Heart right ventricle (tissue), 16 donors: ENCODE results near the gene DNAH6. TPM values are rescaled to one million over a fixed set of nuclear protein-coding genes. Genes with fewer than 3 reads are reported as not detected.

Source experiments
- ATAC-seq, 8 donors: fragments of 200-7000 bp; cut with Tn5 transposase; one replicate each; pipeline ENCODE4 v1.9.1; 2020; ENCODE audit warnings: mild to moderate bottlenecking in 8 of 8, moderate library complexity in 8 of 8, moderate number of reproducible peaks in 1 of 8
- DNase-seq, 2 donors: peaks; one replicate each; pipeline ENCODE4 v3.0.0-alpha.2; 2020
- H3K27ac ChIP-seq, 10 donors: fragments of 200-600 bp; sonication (generic) in 2 of 10; one replicate each; pipeline versions ENCODE4 v1.5.0 to v1.8.0; 2020 to 2022; ENCODE audit warnings: mild to moderate bottlenecking in 3 of 10
- H3K27me3 ChIP-seq, 7 donors: fragments of 200-600 bp; one replicate each; pipeline ENCODE4 v1.8.0; 2021 to 2022; ENCODE audit warnings: mild to moderate bottlenecking in 2 of 7
- H3K36me3 ChIP-seq, 9 donors: fragments of 200-600 bp; sonication (generic) in 1 of 9; one replicate each; pipeline versions ENCODE4 v1.5.0 to v1.8.0; 2020 to 2022; ENCODE audit warnings: mild to moderate bottlenecking in 2 of 9
- H3K4me1 ChIP-seq, 9 donors: fragments of 200-600 bp; sonication (generic) in 1 of 9; one replicate each; pipeline versions ENCODE4 v1.5.0 to v1.8.0; 2020 to 2022; ENCODE audit warnings: mild to moderate bottlenecking in 4 of 9
- H3K4me3 ChIP-seq, 10 donors: fragments of 200-600 bp; sonication (generic) in 2 of 10; one replicate each; pipeline versions ENCODE4 v1.5.0 to v1.8.0; 2020 to 2022; ENCODE audit warnings: mild to moderate bottlenecking in 7 of 10, moderate library complexity in 2 of 10
- H3K9me3 ChIP-seq, 11 donors: fragments of 200-600 bp in 10 of 11; sonication (generic) in 2 of 11; one replicate each; pipeline versions ENCODE4 v1.5.0 to v1.8.0; 2013 to 2022; ENCODE audit warnings: mild to moderate bottlenecking in 2 of 11, control low read depth in 1 of 11, moderate library complexity in 1 of 11
- CTCF ChIP-seq, 9 donors: fragments of 200-600 bp; sonication (generic) in 2 of 9; IDR thresholded peaks; one replicate each; pipeline versions ENCODE4 v1.5.0 to v1.8.0; 2021 to 2022; ENCODE audit warnings: antibody characterized with exemption in 9 of 9, mild to moderate bottlenecking in 5 of 9, moderate library complexity in 1 of 9
- WGBS, 2 donors: extraction: QIAGEN DNeasy Blood & Tissue Kit; methylation state at CpG; one replicate each; pipeline ENCODE4 v1.1.7; 2013; ENCODE audit warnings: inconsistent platforms in 1 of 2; 5-methylcytosine and 5-hydroxymethylcytosine counted together
- intact Hi-C, 10 donors: fragments of 100-400 bp; cut with DNase I; formaldehyde crosslinking; loops; one replicate each; pipeline versions ENCODE4 v1.11.1 to v1.14.2; 2022
- polyA plus RNA-seq, 2 donors: library from polyadenylated mRNA; stranded (reverse); fragments of 200-250 nt; gene quantifications; one replicate each; pipeline ENCODE4 v1.2.3, GENCODE V29; 2013
- total RNA-seq, 10 donors: library from RNA; stranded (reverse); fragmentation: NEBNext Ultra II Directional in 3 of 10; extraction: Animal tissue kit (Norgen Biotek cat#: 25700) in 3 of 10; gene quantifications; one replicate each; pipeline versions ENCODE4 v1.2.1 to v1.2.4, GENCODE V29; 2021 to 2023
- donor health status: Arrhythmogenic right ventricular cardiomyopathy.
- donor health status: ischemic (EF 13 %, LVEDD 7.1; RV severe dilation, severe dysfunction).
- donor health status: healthy with polysubstance abuse.
- donor health status: DM: no; HTN: yes; CAD: no.
- donor health status: DM: no; HTN: no; CAD: no.
- donor health status: ischemic (EF 25% LVEDD 6.9; RV normal size, moderate dysfunction).
- donor health status: ischemic (EF 25% LVEDD 5.7; RV mildly dilated, moderate dysfunction).
- donor health status: healthy.
- donor health status: DM: yes; HTN: yes; CAD: no.
- donor health status: Ischemic cardiomyopathy.
- donor health status: ischemic (EF 35%, LVEDD 5.7; RV mildly dilated, moderate dysfunction).
- donor health status: nonischemic (EF 11% LVEDD 7.7; RV severe dilation, severe dysfunction).
- donor health status: DM: yes; HTN: yes; CAD: no.
- donor health status: PGD.
- donor health status: ischemic (EF 29% LVEDD 5.4; RV normal size, mild dysfunction).
- donor health status: nonischemic (EF 23%, LVEDD 6.1; RV moderate dilation, normal function).

DNAH6 gene
- total and polyA plus RNA-seq, 12 donors = 0.03 to 0.49 (median 0.23) TPM; not detected in 1

GRCh38 chr2:84491256-84491655, 25.0 kb upstream of the DNAH6 start:
- Histone ChIP-seq H3K27ac (no peak overlapping the region), H3K4me3 (no peak overlapping the region), H3K9me3 (no peaks in the 10 kb centered on the region), H3K36me3 (no peaks in the 10 kb centered on the region), H3K4me1 (peaks cover 0 to 18% (median 4%) of the 10 kb centered on the region in 9 donors), H3K27me3 (no peaks in the 10 kb centered on the region)
- no peak for DNase-seq
- intact Hi-C loops = loop anchor here in 6 of 10 donors (5.0 to 10.0 kb wide), 8 partner anchors 136 to 794 kb away; partner anchors contain the start of gene TRABD2A (in 1 of the 6)
- ATAC-seq = no peak
- no peak for TF ChIP-seq CTCF (IDR thresholded peaks at IDR 0.05)
- WGBS, 2 donors = 45 to 64% methylated on average over 2 of the region's 2 CpGs

- intact Hi-C loops = loop anchor here in 6 of 10 donors (5.0 to 10.0 kb wide), 8 partner anchors 136 to 793 kb away; partner anchors contain the start of gene TRABD2A (in 1 of the 6)
- 87 to 92% methylated on average over 6 of the region's 6 CpGs for WGBS, 2 donors
- Histone ChIP-seq H3K36me3 (no peaks in the 10 kb centered on the region), H3K4me1 (peaks cover 0 to 14% (median 4%) of the 10 kb centered on the region in 9 donors), H3K27me3 (no peaks in the 10 kb centered on the region), H3K4me3 (no peak overlapping the region), H3K27ac (no peak overlapping the region), H3K9me3 (no peaks in the 10 kb centered on the region)
- ATAC-seq (no peak), DNase-seq (no peak)
- no peak for TF ChIP-seq CTCF (IDR thresholded peaks at IDR 0.05)
Measured at GRCh38 chr2:84491741-84492140, 24.6 kb upstream of the DNAH6 start.

GRCh38 chr2:84492571-84492970, 23.7 kb upstream of the DNAH6 start:
- no peak for ATAC-seq
- no peak for TF ChIP-seq CTCF (IDR thresholded peaks at IDR 0.05)
- 62 to 80% methylated on average over 1 of the region's 1 CpG for WGBS, 2 donors
- Histone ChIP-seq H3K27me3 (no peaks in the 10 kb centered on the region), H3K27ac (no peak overlapping the region), H3K4me3 (no peak overlapping the region), H3K36me3 (no peaks in the 10 kb centered on the region), H3K9me3 (no peaks in the 10 kb centered on the region), H3K4me1 (peaks cover 0 to 5% (median 3%) of the 10 kb centered on the region in 9 donors)
- DNase-seq = no peak
- intact Hi-C loops = loop anchor here in 6 of 10 donors (5.0 to 10.0 kb wide), 8 partner anchors 135 to 792 kb away; partner anchors contain the start of gene TRABD2A (in 1 of the 6)

- ATAC-seq (no peak), DNase-seq (no peak)
- WGBS, 2 donors = 59 to 68% methylated on average over 5 of the region's 5 CpGs
- H3K27me3 ChIP-seq = no peaks in the 10 kb centered on the region
- intact Hi-C loops = loop anchor here in 6 of 10 donors (5.0 to 10.0 kb wide), 8 partner anchors 134 to 791 kb away; partner anchors contain the start of gene TRABD2A (in 1 of the 6)
- no peak for TF ChIP-seq CTCF (IDR thresholded peaks at IDR 0.05)
- H3K4me1 ChIP-seq = peaks cover 0 to 4% (median 0%) of the 10 kb centered on the region in 9 donors
- H3K9me3 ChIP-seq = no peaks in the 10 kb centered on the region
- no peak overlapping the region for H3K27ac ChIP-seq
- H3K36me3 ChIP-seq = no peaks in the 10 kb centered on the region
- no peak overlapping the region for H3K4me3 ChIP-seq
Measured at GRCh38 chr2:84493514-84493913, 22.8 kb upstream of the DNAH6 start.
